Osteoblast (primary cell): ENCODE data around the gene TFDP2. TPM values are rescaled to one million over a fixed set of nuclear protein-coding genes. Genes with fewer than 3 reads are reported as not detected.
"Not testable (repeated sequence)": the region's sequence is repeated elsewhere in the genome, so short reads cannot be mapped to it uniquely, and the experiment has no call there.

Source experiments
- DNase-seq: peaks from one replicate; pipeline ENCODE4 v3.0.0; 2011; ENCODE audit warnings: low spot score, mixed read lengths; ENCODE audit not compliant: insufficient read length; ENCODE audit errors: missing footprints
- H2AFZ ChIP-seq: 2 replicates; pipeline ENCODE4 v1.6.0; 2011; ENCODE audit warnings: mild to moderate bottlenecking, low read length
- H3K27ac ChIP-seq: 2 replicates; pipeline ENCODE4 v1.5.1; 2011; ENCODE audit warnings: mild to moderate bottlenecking, low read depth, low read length, moderate library complexity
- H3K27me3 ChIP-seq: 2 replicates; pipeline ENCODE4 v1.6.0; 2012; ENCODE audit warnings: mild to moderate bottlenecking, control low read depth, inconsistent platforms, low read length, moderate library complexity; ENCODE audit not compliant: insufficient read depth
- H3K36me3 ChIP-seq: 2 replicates; pipeline ENCODE4 v1.5.1; 2011; ENCODE audit warnings: mild to moderate bottlenecking, low read length, control low read depth, moderate library complexity; ENCODE audit not compliant: insufficient read depth
- H3K4me1 ChIP-seq: 2 replicates; pipeline ENCODE4 v1.5.1; 2011; ENCODE audit warnings: mild to moderate bottlenecking, low read length, control low read depth, moderate library complexity; ENCODE audit not compliant: insufficient read depth
- H3K4me2 ChIP-seq: 2 replicates; pipeline ENCODE4 v1.6.0; 2011; ENCODE audit warnings: mild to moderate bottlenecking, low read length; ENCODE audit not compliant: insufficient read depth
- H3K4me3 ChIP-seq: fragments of 200-600 bp; sonication (generic); 3 replicates; pipeline ENCODE4 v1.5.1; 2012; ENCODE audit warnings: mild to moderate bottlenecking, low read length, inconsistent platforms; ENCODE audit not compliant: insufficient read depth
- H3K79me2 ChIP-seq: 2 replicates; pipeline ENCODE4 v1.6.0; 2012; ENCODE audit warnings: mild to moderate bottlenecking, low read length, control low read depth, inconsistent platforms; ENCODE audit not compliant: insufficient read depth
- H3K9me3 ChIP-seq: 2 replicates; pipeline ENCODE4 v1.5.1; 2011; ENCODE audit warnings: low read depth, low read length, control low read depth
- H4K20me1 ChIP-seq: 2 replicates; pipeline ENCODE4 v1.6.0; 2012; ENCODE audit warnings: mild to moderate bottlenecking, low read length, control low read depth; ENCODE audit not compliant: insufficient read depth
- total RNA-seq: library from RNA; depleted of rRNA; stranded (reverse); fragments of >200 nt; gene quantifications from 2 replicates; pipeline ENCODE4 v1.2.3, GENCODE V29; 2012
- TF ChIP-seq, protein P1 (sequence below): IDR thresholded peaks from 2 replicates; pipeline ENCODE4 v1.5.1; 2011; ENCODE audit warnings: mild to moderate bottlenecking, low read depth, low read length, moderate library complexity; ENCODE audit errors: extremely low read depth

The TFDP2 gene
- total RNA-seq, 1 donor, result 41.6 TPM

- H3K27me3 ChIP-seq, H2AFZ ChIP-seq, H3K4me3 ChIP-seq, H3K4me2 ChIP-seq, H3K79me2 ChIP-seq, H3K4me1 ChIP-seq, H4K20me1 ChIP-seq, H3K9me3 ChIP-seq, H3K36me3 ChIP-seq, DNase-seq, H3K27ac ChIP-seq: not testable (repeated sequence)
These were observed 12.3 kb downstream of the TFDP2 start for GRCh38 chr3:142137089-142137488.

DNA sequence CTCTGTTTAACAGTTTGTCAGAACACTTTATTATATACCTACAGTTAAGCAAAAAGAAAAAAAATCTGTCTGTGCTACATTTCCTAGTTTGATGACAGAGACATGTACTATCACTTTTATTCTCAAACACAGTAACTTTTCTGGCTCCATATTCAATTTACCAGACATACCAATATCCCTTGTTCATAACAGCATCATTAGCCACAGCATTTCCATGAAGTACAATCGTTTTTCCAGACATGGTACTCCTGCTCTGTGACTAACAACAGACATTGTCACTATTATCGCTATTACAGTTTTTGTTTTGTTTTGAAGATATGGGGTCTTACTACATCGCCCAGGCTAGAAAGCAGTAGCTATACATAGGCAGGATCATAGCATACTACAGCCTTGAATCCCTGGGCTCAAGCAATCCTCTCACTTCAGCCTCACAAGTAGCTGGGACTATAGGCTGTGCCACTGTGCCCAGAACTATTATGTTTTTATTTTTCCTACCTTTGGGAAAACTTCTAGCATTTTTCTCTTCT is 14.5 kb downstream of the TFDP2 start:
- Histone ChIP-seq H3K27ac (no peak overlapping the region), H3K4me1 (no peaks in the 10 kb centered on the region), H3K4me2 (no peak overlapping the region), H3K79me2 (no peaks in the 10 kb centered on the region), H3K4me3 (no peak overlapping the region), H4K20me1 (no peaks in the 10 kb centered on the region), H3K36me3 (no peaks in the 10 kb centered on the region), H3K27me3 (no peaks in the 10 kb centered on the region), H2AFZ (no peak overlapping the region), H3K9me3 (no peaks in the 10 kb centered on the region)
- TF ChIP-seq, protein P1, sequence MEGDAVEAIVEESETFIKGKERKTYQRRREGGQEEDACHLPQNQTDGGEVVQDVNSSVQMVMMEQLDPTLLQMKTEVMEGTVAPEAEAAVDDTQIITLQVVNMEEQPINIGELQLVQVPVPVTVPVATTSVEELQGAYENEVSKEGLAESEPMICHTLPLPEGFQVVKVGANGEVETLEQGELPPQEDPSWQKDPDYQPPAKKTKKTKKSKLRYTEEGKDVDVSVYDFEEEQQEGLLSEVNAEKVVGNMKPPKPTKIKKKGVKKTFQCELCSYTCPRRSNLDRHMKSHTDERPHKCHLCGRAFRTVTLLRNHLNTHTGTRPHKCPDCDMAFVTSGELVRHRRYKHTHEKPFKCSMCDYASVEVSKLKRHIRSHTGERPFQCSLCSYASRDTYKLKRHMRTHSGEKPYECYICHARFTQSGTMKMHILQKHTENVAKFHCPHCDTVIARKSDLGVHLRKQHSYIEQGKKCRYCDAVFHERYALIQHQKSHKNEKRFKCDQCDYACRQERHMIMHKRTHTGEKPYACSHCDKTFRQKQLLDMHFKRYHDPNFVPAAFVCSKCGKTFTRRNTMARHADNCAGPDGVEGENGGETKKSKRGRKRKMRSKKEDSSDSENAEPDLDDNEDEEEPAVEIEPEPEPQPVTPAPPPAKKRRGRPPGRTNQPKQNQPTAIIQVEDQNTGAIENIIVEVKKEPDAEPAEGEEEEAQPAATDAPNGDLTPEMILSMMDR, result no peak
- peak; percentile 68 for DNase-seq

GRCh38 chr3:142129516-142130171 is 19.7 kb downstream of the TFDP2 start:
- H3K36me3 ChIP-seq, result no peaks in the 10 kb centered on the region
- no peak overlapping the region for H3K4me3 ChIP-seq
- H4K20me1 ChIP-seq, result no peaks in the 10 kb centered on the region
- TF ChIP-seq, protein P1, result peak; percentile 31
- no peaks in the 10 kb centered on the region for H3K4me1 ChIP-seq
- H2AFZ ChIP-seq, result no peak overlapping the region
- no peak overlapping the region for H3K27ac ChIP-seq
- H3K27me3 ChIP-seq, result no peaks in the 10 kb centered on the region
- no peaks in the 10 kb centered on the region for H3K79me2 ChIP-seq
- H3K4me2 ChIP-seq, result no peak overlapping the region
- no peaks in the 10 kb centered on the region for H3K9me3 ChIP-seq
- no peak for DNase-seq

GRCh38 chr3:142127941-142128658 is 21.2 kb downstream of the TFDP2 start:
- Histone ChIP-seq H3K27ac (no peak overlapping the region), H3K36me3 (no peaks in the 10 kb centered on the region), H2AFZ (peak overlapping the region; percentile 47), H3K4me3 (no peak overlapping the region), H3K4me1 (no peaks in the 10 kb centered on the region), H4K20me1 (no peaks in the 10 kb centered on the region), H3K4me2 (no peak overlapping the region), H3K9me3 (no peaks in the 10 kb centered on the region), H3K27me3 (no peaks in the 10 kb centered on the region), H3K79me2 (no peaks in the 10 kb centered on the region)
- no peak for DNase-seq
- TF ChIP-seq, protein P1, result no peak
